A549 (cell line): ENCODE data around the gene RALGAPA1.

Experiments used
- ESRRA ChIP-seq: fragments of 150-350 bp; IDR thresholded peaks from 2 replicates; pipeline ENCODE4 v1.6.1; 2014; ENCODE audit warnings: mild to moderate bottlenecking, low read length, borderline replicate concordance
- KDM5A ChIP-seq: fragments of 200-600 bp; sonication (generic); IDR thresholded peaks from 2 replicates; pipeline ENCODE4 v1.6.1; 2016; ENCODE audit warnings: antibody characterized with exemption, mild to moderate bottlenecking
- NFE2L2 ChIP-seq: fragments of 150-350 bp; conservative IDR thresholded peaks from 2 replicates; pipeline ENCODE4 v1.6.1; 2014; ENCODE audit warnings: low read length
- POLR2A ChIP-seq: IDR thresholded peaks from 2 replicates; pipeline ENCODE4 v1.6.1; 2012; ENCODE audit warnings: mild to moderate bottlenecking, low read length
- RAD21 ChIP-seq, 2 experiments: fragments of >200 bp in 1 of 2; sonication (Bioruptor Twin) in 1 of 2; formaldehyde crosslinking in 1 of 2; IDR thresholded peaks in 1 of 2; conservative IDR thresholded peaks in 1 of 2; 2 replicates in 1 of 2; 3 replicates in 1 of 2; pipeline ENCODE4 v1.6.1; 2012 to 2018; ENCODE audit warnings: inconsistent platforms in 1 of 2
- RFX5 ChIP-seq: fragments of 450-650 bp; IDR thresholded peaks from 2 replicates; pipeline ENCODE4 v1.7.1; 2014; ENCODE audit warnings: antibody characterized with exemption, mild to moderate bottlenecking, moderate library complexity
- SREBF2 ChIP-seq: fragments of 450-650 bp; IDR thresholded peaks from 2 replicates; pipeline ENCODE4 v1.6.1; 2014; ENCODE audit warnings: mild to moderate bottlenecking, moderate library complexity
- TF ChIP-seq, protein P1 (sequence below): fragments of >200 bp; sonication (Bioruptor Twin); formaldehyde crosslinking; IDR thresholded peaks from 3 replicates; pipeline ENCODE4 v1.5.1; 2016
- TF ChIP-seq, protein P2 (sequence below): fragments of 450-650 bp; IDR thresholded peaks from 2 replicates; pipeline ENCODE4 v1.6.1; 2014; ENCODE audit warnings: antibody characterized with exemption

DNA sequence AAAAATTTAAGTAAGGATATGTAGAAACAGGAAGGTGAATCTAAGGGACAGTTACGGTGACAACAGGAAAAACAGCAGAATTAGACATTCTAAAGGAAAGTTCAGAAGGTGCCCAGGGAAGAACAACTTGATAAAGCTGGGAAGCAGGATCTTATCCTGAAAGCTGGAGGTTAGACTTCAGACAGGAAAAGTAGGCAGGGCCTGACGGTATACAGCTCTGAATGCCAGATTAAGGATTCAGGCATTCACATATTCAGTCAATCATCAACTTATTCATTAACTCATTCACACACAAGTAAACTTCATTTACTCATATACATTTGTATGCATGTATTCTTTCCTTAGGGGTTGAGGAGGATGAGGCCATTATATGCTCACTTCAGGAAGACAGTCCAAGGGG lies 81.3 kb downstream of the RALGAPA1 start:
- TF ChIP-seq, protein P1, sequence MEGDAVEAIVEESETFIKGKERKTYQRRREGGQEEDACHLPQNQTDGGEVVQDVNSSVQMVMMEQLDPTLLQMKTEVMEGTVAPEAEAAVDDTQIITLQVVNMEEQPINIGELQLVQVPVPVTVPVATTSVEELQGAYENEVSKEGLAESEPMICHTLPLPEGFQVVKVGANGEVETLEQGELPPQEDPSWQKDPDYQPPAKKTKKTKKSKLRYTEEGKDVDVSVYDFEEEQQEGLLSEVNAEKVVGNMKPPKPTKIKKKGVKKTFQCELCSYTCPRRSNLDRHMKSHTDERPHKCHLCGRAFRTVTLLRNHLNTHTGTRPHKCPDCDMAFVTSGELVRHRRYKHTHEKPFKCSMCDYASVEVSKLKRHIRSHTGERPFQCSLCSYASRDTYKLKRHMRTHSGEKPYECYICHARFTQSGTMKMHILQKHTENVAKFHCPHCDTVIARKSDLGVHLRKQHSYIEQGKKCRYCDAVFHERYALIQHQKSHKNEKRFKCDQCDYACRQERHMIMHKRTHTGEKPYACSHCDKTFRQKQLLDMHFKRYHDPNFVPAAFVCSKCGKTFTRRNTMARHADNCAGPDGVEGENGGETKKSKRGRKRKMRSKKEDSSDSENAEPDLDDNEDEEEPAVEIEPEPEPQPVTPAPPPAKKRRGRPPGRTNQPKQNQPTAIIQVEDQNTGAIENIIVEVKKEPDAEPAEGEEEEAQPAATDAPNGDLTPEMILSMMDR: no peak
- TF ChIP-seq POLR2A: no peak
- no peak for TF ChIP-seq SREBF2
- no peak for TF ChIP-seq KDM5A
- no peak for TF ChIP-seq RAD21 (conservative IDR thresholded peaks at IDR 0.05 in 1 of 2, IDR thresholded peaks at IDR 0.05 in 1 of 2)
- TF ChIP-seq RFX5: no peak
- TF ChIP-seq, protein P2, sequence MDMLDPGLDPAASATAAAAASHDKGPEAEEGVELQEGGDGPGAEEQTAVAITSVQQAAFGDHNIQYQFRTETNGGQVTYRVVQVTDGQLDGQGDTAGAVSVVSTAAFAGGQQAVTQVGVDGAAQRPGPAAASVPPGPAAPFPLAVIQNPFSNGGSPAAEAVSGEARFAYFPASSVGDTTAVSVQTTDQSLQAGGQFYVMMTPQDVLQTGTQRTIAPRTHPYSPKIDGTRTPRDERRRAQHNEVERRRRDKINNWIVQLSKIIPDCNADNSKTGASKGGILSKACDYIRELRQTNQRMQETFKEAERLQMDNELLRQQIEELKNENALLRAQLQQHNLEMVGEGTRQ: no peak
- no peak for TF ChIP-seq NFE2L2
- no peak for TF ChIP-seq ESRRA
